Measurements from ENCODE around the gene PTPRM.

The PTPRM gene

DNA sequence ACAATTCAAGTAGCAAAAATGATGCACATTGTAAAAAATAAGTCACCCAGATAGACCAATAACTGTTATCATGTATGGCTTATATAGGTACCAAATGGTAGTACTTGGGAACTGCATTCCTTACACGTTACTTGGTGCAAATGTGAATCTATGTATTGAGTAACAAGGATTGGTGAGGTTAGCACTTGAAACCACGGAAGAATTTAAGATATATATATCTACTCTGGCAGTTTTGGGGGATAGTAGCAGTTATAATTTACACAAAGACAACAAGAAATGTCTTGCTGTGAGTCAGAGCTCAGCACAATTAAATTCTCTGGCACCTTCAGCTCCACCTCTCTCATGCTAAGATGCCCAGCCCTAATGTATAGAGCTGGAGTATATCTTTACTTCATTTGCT, 682.7 kb downstream of the PTPRM start:
- Histone ChIP-seq H3K4me3 (ENCODE audit: insufficient read depth, low read depth, low read length) (no peak overlapping the region), H3K36me3 (ENCODE audit: control insufficient read depth, insufficient read depth, low read length) (no peaks in the 10 kb centered on the region)
- 72 to 73% methylated on average over 1 to 2 of the region's 2 CpGs for WGBS, 2 experiments

DNA sequence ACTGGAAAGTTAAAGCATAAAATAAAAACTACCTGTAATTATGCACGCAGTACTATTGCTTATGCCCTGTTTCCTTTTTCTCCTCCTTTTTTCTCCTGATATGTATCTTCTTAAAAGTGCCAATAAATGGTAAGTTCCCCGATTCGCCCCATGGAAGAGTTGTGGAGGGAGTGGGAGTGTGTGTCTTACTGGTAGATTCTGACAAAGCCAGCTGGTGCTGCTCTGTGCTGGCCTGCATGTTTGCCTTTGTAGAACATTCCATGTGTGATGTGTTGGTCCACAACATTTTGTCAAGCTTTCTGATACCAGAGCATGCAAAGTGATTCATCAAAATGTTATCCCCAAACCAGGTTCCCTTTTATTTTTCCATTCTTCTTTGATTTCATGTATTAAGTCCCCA, 685.3 kb downstream of the PTPRM start:
- WGBS, 2 experiments: 90% methylated on average over 2 to 3 of the region's 3 CpGs
- Histone ChIP-seq H3K27me3 (ENCODE audit: control insufficient read depth, insufficient read depth, low read length, poor library complexity, severe bottlenecking) (no peaks in the 10 kb centered on the region), H3K4me3 (ENCODE audit: insufficient read depth, low read depth, low read length) (no peak overlapping the region), H3K9me3 (ENCODE audit: control insufficient read depth, low read length) (no peaks in the 10 kb centered on the region), H3K36me3 (ENCODE audit: control insufficient read depth, insufficient read depth, low read length) (no peaks in the 10 kb centered on the region), H3K27ac (ENCODE audit: insufficient read depth, low read depth, low read length, poor library complexity, severe bottlenecking) (no peak overlapping the region), H3K4me1 (ENCODE audit: control insufficient read depth, insufficient read depth, low read length) (peaks cover 14% of the 10 kb centered on the region)

More for the DNA sequence above, 682.7 kb downstream of the PTPRM start:
- H3K27me3 ChIP-seq (ENCODE audit: control insufficient read depth, insufficient read depth, low read length, poor library complexity, severe bottlenecking): no peaks in the 10 kb centered on the region
- H3K27ac ChIP-seq (ENCODE audit: insufficient read depth, low read depth, low read length, poor library complexity, severe bottlenecking): no peak overlapping the region
- H3K9me3 ChIP-seq (ENCODE audit: control insufficient read depth, low read length): no peaks in the 10 kb centered on the region
- peaks cover 14% of the 10 kb centered on the region for H3K4me1 ChIP-seq (ENCODE audit: control insufficient read depth, insufficient read depth, low read length)

DNA sequence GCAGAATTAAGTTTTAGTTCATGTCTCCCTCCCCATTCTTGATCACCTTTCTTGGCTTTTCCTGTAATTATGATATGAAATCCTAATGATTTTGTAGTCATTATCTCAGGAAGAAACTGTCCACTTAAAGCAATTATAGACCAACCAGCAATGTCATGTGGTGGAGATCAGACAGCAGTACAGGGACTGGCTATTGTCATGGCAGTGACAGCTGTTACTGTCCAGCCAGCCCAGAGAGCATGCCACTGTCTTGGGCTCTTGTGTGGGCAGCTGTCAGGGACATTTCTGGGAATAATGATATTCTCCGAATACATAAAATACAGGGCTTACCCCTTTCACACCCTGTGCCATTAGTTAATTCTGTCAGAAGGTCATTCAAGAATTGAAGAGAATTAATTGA, 686.8 kb downstream of the PTPRM start:
- no peaks in the 10 kb centered on the region for H3K27me3 ChIP-seq (ENCODE audit: control insufficient read depth, insufficient read depth, low read length, poor library complexity, severe bottlenecking)
- H3K4me1 ChIP-seq (ENCODE audit: control insufficient read depth, insufficient read depth, low read length): peaks cover 4% of the 10 kb centered on the region
- H3K4me3 ChIP-seq (ENCODE audit: insufficient read depth, low read depth, low read length): no peak overlapping the region
- no peak overlapping the region for H3K27ac ChIP-seq (ENCODE audit: insufficient read depth, low read depth, low read length, poor library complexity, severe bottlenecking)
- 100% methylated on average over 1 of the region's 1 CpG for WGBS, 2 experiments
- H3K9me3 ChIP-seq (ENCODE audit: control insufficient read depth, low read length): no peaks in the 10 kb centered on the region
- H3K36me3 ChIP-seq (ENCODE audit: control insufficient read depth, insufficient read depth, low read length): no peaks in the 10 kb centered on the region

DNA sequence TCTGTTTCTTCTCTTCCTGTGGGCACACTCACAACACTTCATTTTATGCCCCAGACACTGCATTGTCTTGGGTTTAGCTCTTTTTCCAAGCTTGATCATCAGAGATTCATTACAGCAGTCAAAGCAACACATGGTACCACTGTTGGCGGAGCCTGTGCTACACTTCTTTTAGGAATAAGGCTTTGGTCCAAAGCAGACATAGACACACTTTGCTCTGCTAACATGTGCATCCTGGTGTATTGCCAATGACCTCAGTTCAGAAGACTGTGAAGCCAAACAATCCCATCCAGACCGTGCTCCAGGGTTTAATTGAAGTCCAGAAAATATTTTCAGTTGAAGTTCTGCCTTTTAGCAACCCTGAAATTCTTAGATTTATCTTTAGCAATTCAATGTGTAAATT, 687.5 kb downstream of the PTPRM start:
- Histone ChIP-seq H3K4me1 (ENCODE audit: control insufficient read depth, insufficient read depth, low read length) (no peaks in the 10 kb centered on the region), H3K27ac (ENCODE audit: insufficient read depth, low read depth, low read length, poor library complexity, severe bottlenecking) (no peak overlapping the region), H3K9me3 (ENCODE audit: control insufficient read depth, low read length) (no peaks in the 10 kb centered on the region), H3K36me3 (ENCODE audit: control insufficient read depth, insufficient read depth, low read length) (no peaks in the 10 kb centered on the region), H3K4me3 (ENCODE audit: insufficient read depth, low read depth, low read length) (no peak overlapping the region), H3K27me3 (ENCODE audit: control insufficient read depth, insufficient read depth, low read length, poor library complexity, severe bottlenecking) (no peaks in the 10 kb centered on the region)
- 85 to 96% methylated on average over 2 of the region's 2 CpGs for whole genome bisulfite sequencing, 2 experiments

DNA sequence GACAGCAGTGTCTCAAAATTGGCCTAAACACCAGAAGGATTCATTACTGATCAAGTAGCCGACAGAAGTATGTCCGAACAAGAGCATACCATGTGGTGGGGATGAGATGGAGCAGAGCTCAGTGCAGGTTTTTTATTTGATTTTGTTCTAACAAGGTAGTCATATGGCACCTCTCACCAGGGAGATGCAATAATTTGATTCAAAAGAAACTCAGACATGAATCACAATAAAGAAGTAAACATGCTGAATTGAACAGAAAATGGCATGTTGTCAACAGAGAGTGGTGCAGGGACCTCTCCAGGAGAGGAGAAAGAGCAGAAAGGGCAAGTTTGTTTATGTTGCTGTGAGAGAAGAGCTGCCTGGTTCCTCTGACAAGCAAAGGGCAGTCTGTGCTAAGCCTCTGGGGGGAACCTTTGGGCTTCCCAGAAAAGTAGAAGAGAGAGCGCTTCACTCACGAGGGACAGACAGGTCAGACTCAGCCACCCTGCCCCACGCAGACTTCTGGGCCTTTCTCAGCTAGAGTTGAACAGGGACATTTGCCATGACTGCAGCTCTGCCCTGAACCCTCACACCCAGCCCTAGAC, 690.8 kb downstream of the PTPRM start:
- H3K4me3 ChIP-seq (ENCODE audit: insufficient read depth, low read depth, low read length): no peak overlapping the region
- H3K27me3 ChIP-seq (ENCODE audit: control insufficient read depth, insufficient read depth, low read length, poor library complexity, severe bottlenecking): no peaks in the 10 kb centered on the region
- WGBS, 2 experiments: 83 to 87% methylated on average over 5 of the region's 5 CpGs
- H3K9me3 ChIP-seq (ENCODE audit: control insufficient read depth, low read length): no peaks in the 10 kb centered on the region
- no peak overlapping the region for H3K27ac ChIP-seq (ENCODE audit: insufficient read depth, low read depth, low read length, poor library complexity, severe bottlenecking)
- H3K36me3 ChIP-seq (ENCODE audit: control insufficient read depth, insufficient read depth, low read length): no peaks in the 10 kb centered on the region
- peaks cover 4% of the 10 kb centered on the region for H3K4me1 ChIP-seq (ENCODE audit: control insufficient read depth, insufficient read depth, low read length)

DNA sequence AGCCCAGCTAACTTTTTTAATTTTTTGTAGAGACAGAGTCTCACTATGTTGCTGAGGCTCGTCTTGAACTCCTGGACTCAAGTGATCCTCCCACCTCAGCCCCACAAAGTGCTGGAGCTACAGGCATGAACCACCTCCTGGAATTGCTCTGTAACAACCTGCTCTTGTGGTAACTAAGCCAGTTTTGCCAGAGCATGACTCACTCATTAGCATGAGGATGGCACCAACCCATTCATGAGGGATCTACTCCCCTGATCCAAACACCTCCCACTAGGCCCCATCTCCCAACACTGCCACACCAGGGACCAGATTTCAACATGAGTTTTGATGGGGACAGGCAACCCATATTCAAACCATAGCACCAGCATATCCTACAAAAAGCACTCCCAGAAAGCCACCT, 693.2 kb downstream of the PTPRM start:
- no peak overlapping the region for H3K27ac ChIP-seq (ENCODE audit: insufficient read depth, low read depth, low read length, poor library complexity, severe bottlenecking)
- H3K27me3 ChIP-seq (ENCODE audit: control insufficient read depth, insufficient read depth, low read length, poor library complexity, severe bottlenecking): no peaks in the 10 kb centered on the region
- peaks cover 4% of the 10 kb centered on the region for H3K4me1 ChIP-seq (ENCODE audit: control insufficient read depth, insufficient read depth, low read length)
- no peaks in the 10 kb centered on the region for H3K36me3 ChIP-seq (ENCODE audit: control insufficient read depth, insufficient read depth, low read length)
- WGBS, 2 experiments: 91 to 94% methylated on average over 1 of the region's 1 CpG
- no peaks in the 10 kb centered on the region for H3K9me3 ChIP-seq (ENCODE audit: control insufficient read depth, low read length)
- H3K4me3 ChIP-seq (ENCODE audit: insufficient read depth, low read depth, low read length): no peak overlapping the region

DNA sequence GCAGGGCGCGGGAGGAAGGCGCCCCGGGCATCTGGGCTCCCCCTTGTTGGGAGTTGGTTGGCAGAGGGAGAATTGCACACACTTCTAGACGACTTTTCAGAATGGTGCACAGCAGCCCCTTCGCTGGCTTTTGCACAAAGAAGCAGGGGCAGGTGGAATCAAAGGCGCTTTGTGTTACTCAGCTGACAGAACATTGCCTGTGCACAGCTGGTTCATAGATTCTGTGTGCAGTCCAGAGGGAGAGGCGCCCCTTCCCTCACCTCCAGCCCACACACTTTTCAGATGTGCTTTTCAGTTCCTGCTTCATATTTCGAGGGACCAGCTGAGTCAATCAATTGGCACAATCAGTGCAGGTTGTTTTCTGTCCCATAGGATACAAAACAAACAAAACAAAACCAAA, 693.7 kb downstream of the PTPRM start:
- Histone ChIP-seq H3K4me3 (ENCODE audit: insufficient read depth, low read depth, low read length) (no peak overlapping the region), H3K36me3 (ENCODE audit: control insufficient read depth, insufficient read depth, low read length) (no peaks in the 10 kb centered on the region), H3K4me1 (ENCODE audit: control insufficient read depth, insufficient read depth, low read length) (peaks cover 4% of the 10 kb centered on the region), H3K27me3 (ENCODE audit: control insufficient read depth, insufficient read depth, low read length, poor library complexity, severe bottlenecking) (no peaks in the 10 kb centered on the region), H3K9me3 (ENCODE audit: control insufficient read depth, low read length) (no peaks in the 10 kb centered on the region), H3K27ac (ENCODE audit: insufficient read depth, low read depth, low read length, poor library complexity, severe bottlenecking) (no peak overlapping the region)
- 85 to 90% methylated on average over 9 of the region's 9 CpGs for WGBS, 2 experiments

DNA sequence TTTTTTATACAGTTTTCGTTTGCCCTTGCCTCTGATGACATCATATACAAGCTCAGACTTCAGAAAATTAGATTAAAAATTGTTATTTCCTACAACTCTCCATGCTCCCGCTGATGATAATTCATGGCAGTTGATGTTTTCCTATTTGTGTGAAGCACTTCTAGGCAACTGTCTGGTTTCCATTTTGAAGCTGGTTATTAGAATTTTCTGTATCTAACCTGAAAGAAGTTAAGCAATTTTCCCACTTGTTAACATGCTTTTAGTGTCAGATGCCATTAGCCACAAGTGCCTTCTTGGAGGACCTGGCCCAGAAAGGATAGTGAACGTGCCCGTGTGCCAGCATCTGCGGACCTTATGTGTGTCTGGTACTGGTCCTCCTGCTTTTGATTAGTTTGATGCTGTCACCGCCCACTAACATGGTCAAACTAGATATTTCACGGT, 694.6 kb downstream of the PTPRM start:
- Histone ChIP-seq H3K27ac (ENCODE audit: insufficient read depth, low read depth, low read length, poor library complexity, severe bottlenecking) (no peak overlapping the region), H3K9me3 (ENCODE audit: control insufficient read depth, low read length) (no peaks in the 10 kb centered on the region), H3K36me3 (ENCODE audit: control insufficient read depth, insufficient read depth, low read length) (no peaks in the 10 kb centered on the region), H3K4me3 (ENCODE audit: insufficient read depth, low read depth, low read length) (no peak overlapping the region), H3K4me1 (ENCODE audit: control insufficient read depth, insufficient read depth, low read length) (peaks cover 4% of the 10 kb centered on the region), H3K27me3 (ENCODE audit: control insufficient read depth, insufficient read depth, low read length, poor library complexity, severe bottlenecking) (no peaks in the 10 kb centered on the region)
- 90 to 92% methylated on average over 7 of the region's 7 CpGs for WGBS, 2 experiments

DNA sequence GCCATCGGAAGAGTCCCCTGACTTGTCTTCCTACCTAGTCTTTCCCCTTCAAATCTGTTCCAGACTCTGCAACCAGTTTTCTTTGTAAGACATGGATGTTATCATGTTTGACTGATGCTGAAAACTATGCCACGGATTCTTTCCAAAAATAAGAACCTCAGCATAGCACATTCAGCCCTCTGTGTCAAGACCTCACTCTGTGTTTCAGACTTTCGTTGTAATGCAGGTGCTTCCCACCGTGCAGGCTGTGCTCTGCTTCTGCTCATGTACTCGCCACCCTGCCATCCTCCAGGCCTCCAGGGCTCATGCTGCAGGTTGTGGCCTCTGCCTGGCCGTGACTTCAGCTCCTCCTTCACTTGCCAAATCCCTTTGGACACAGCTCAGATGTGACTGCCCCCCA, 695.1 kb downstream of the PTPRM start:
- H3K4me3 ChIP-seq (ENCODE audit: insufficient read depth, low read depth, low read length): no peak overlapping the region
- H3K27me3 ChIP-seq (ENCODE audit: control insufficient read depth, insufficient read depth, low read length, poor library complexity, severe bottlenecking): no peaks in the 10 kb centered on the region
- no peak overlapping the region for H3K27ac ChIP-seq (ENCODE audit: insufficient read depth, low read depth, low read length, poor library complexity, severe bottlenecking)
- no peaks in the 10 kb centered on the region for H3K36me3 ChIP-seq (ENCODE audit: control insufficient read depth, insufficient read depth, low read length)
- H3K4me1 ChIP-seq (ENCODE audit: control insufficient read depth, insufficient read depth, low read length): peaks cover 4% of the 10 kb centered on the region
- 78 to 79% methylated on average over 6 of the region's 6 CpGs for WGBS, 2 experiments
- no peaks in the 10 kb centered on the region for H3K9me3 ChIP-seq (ENCODE audit: control insufficient read depth, low read length)

DNA sequence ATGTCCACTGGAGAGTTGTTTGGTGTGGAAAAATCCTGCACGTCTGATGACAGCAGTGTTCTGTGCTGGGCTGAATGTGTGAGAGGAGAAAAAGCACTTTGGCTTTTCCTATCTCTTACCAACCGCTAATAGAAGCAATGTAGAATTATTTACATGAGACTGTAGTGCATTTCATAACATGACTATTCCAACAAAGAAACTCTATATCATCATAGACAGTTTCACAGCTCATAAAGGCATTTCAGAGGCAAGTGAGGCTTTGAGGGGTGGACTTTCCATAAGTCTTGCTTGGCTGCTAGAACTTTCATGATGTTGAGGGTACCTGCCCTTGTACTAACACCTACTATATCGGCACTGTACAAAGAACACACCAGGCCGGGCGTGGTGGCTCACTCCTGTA, 697.0 kb downstream of the PTPRM start:
- H3K36me3 ChIP-seq (ENCODE audit: control insufficient read depth, insufficient read depth, low read length): no peaks in the 10 kb centered on the region
- 91% methylated on average over 4 to 5 of the region's 5 CpGs for WGBS, 2 experiments
- H3K27ac ChIP-seq (ENCODE audit: insufficient read depth, low read depth, low read length, poor library complexity, severe bottlenecking): no peak overlapping the region
- no peak overlapping the region for H3K4me3 ChIP-seq (ENCODE audit: insufficient read depth, low read depth, low read length)
- peaks cover 4% of the 10 kb centered on the region for H3K4me1 ChIP-seq (ENCODE audit: control insufficient read depth, insufficient read depth, low read length)
- no peaks in the 10 kb centered on the region for H3K9me3 ChIP-seq (ENCODE audit: control insufficient read depth, low read length)
- H3K27me3 ChIP-seq (ENCODE audit: control insufficient read depth, insufficient read depth, low read length, poor library complexity, severe bottlenecking): no peaks in the 10 kb centered on the region

Data from ectodermal cell (in vitro differentiated cells).